A673 (cell line): ENCODE measurements around the gene HOXD4.

Source experiments
- CTCF ChIP-seq: fragments of 300-800, 200-600 bp; sonication (generic); conservative IDR thresholded peaks from 2 replicates; pipeline ENCODE4 v1.5.1; 2017; ENCODE audit warnings: low read depth, mild to moderate bottlenecking, antibody characterized with exemption, low read length, moderate library complexity, mixed read lengths
- EZH2 ChIP-seq: fragments of 200-600 bp; sonication (generic); IDR thresholded peaks from 2 replicates; pipeline ENCODE4 v1.6.1; 2017; ENCODE audit warnings: borderline replicate concordance, low read depth, mild to moderate bottlenecking, mixed read lengths, antibody characterized with exemption, low read length; ENCODE audit not compliant: poor library complexity, severe bottlenecking

GRCh38 chr2:176169181-176169580, 17.8 kb downstream of the HOXD4 start:
- TF ChIP-seq CTCF, result no peak
- no peak for TF ChIP-seq EZH2
